Right forelimb (tissue), 1 donor: ENCODE measurements around the gene MTHFD2.
"Not testable (repeated sequence)": the region's sequence is repeated elsewhere in the genome, so short reads cannot be mapped to it uniquely, and the experiment has no call there.

ENCODE experiments used
- DNase-seq: peaks from one replicate; pipeline ENCODE4 v3.0.0-alpha.2; 2018

The MTHFD2 gene

GRCh38 chr2:74198461-74199274 lies at the start of gene MTHFD2:
TSS of gene MTHFD2 (plus strand) at chr2:74198615. CDS start at chr2:74198642, 27 bp downstream.
- peak; percentile 95 for DNase-seq

- no peak for DNase-seq
These were observed 49.2 kb upstream of the MTHFD2 start for GRCh38 chr2:74149247-74149525.

- no peak for DNase-seq
These were observed 48.7 kb upstream of the MTHFD2 start for GRCh38 chr2:74149570-74150319.

- no peak for DNase-seq
These were observed 45.5 kb upstream of the MTHFD2 start for GRCh38 chr2:74152954-74153353.

- no peak for DNase-seq
These were observed 42.6 kb upstream of the MTHFD2 start for GRCh38 chr2:74155830-74156229.

GRCh38 chr2:74162951-74163350 lies 35.5 kb upstream of the MTHFD2 start:
- no peak for DNase-seq

- no peak for DNase-seq
These were observed 33.7 kb upstream of the MTHFD2 start for GRCh38 chr2:74164761-74165160.

- DNase-seq, result no peak
These were observed 29.7 kb upstream of the MTHFD2 start for GRCh38 chr2:74168739-74169138.

- no peak for DNase-seq
These were observed 23.5 kb upstream of the MTHFD2 start for GRCh38 chr2:74174909-74175308.

GRCh38 chr2:74177696-74178095 lies 20.7 kb upstream of the MTHFD2 start:
- no peak for DNase-seq

- peak; percentile 99 for DNase-seq
These were observed 20.0 kb upstream of the MTHFD2 start, which contains the start of gene MOB1A for GRCh38 chr2:74178211-74179062. TSS of gene MOB1A (minus strand) at chr2:74178879. CDS start at chr2:74178674, 205 bp downstream.

- DNase-seq, result no peak
These were observed 19.2 kb upstream of the MTHFD2 start for GRCh38 chr2:74179063-74179865.

- no peak for DNase-seq
These were observed 16.7 kb upstream of the MTHFD2 start for GRCh38 chr2:74181739-74182138.

GRCh38 chr2:74183878-74184277 lies 14.5 kb upstream of the MTHFD2 start:
- no peak for DNase-seq

- no peak for DNase-seq
These were observed 12.4 kb upstream of the MTHFD2 start for GRCh38 chr2:74186038-74186437.

GRCh38 chr2:74186706-74187105 lies 11.7 kb upstream of the MTHFD2 start:
- DNase-seq, result not testable (repeated sequence)

GRCh38 chr2:74188018-74188601 lies 10.3 kb upstream of the MTHFD2 start:
- no peak for DNase-seq

- DNase-seq, result no peak
These were observed 9.7 kb upstream of the MTHFD2 start for GRCh38 chr2:74188696-74189095.

- no peak for DNase-seq
These were observed 6.6 kb upstream of the MTHFD2 start for GRCh38 chr2:74191596-74192380.

- no peak for DNase-seq
These were observed 3.6 kb upstream of the MTHFD2 start for GRCh38 chr2:74194799-74195198.

GRCh38 chr2:74197049-74197448 lies 1.4 kb upstream of the MTHFD2 start:
- no peak for DNase-seq
